IPS-15b (cell line): ENCODE measurements around the gene HEMK1.

Experiments
- H3K27me3 ChIP-seq: one replicate; pipeline ENCODE4 v1.6.1; 2013; ENCODE audit warnings: low read length; ENCODE audit not compliant: control insufficient read depth, insufficient read depth
- H3K36me3 ChIP-seq: one replicate; pipeline ENCODE4 v1.6.1; 2013; ENCODE audit warnings: low read length; ENCODE audit not compliant: control insufficient read depth, insufficient read depth
- H3K4me1 ChIP-seq: one replicate; pipeline ENCODE4 v1.6.1; 2013; ENCODE audit warnings: mild to moderate bottlenecking, low read length; ENCODE audit not compliant: control insufficient read depth, insufficient read depth
- H3K4me3 ChIP-seq: one replicate; pipeline ENCODE4 v1.5.1; 2013; ENCODE audit warnings: low read depth, low read length
- H3K9ac ChIP-seq: one replicate; pipeline ENCODE4 v1.6.1; 2013; ENCODE audit warnings: low read depth, mild to moderate bottlenecking, low read length
- H3K9me3 ChIP-seq: one replicate; pipeline ENCODE4 v1.6.1; 2013; ENCODE audit warnings: mild to moderate bottlenecking, low read length; ENCODE audit not compliant: control insufficient read depth, insufficient read depth

The HEMK1 gene

DNA sequence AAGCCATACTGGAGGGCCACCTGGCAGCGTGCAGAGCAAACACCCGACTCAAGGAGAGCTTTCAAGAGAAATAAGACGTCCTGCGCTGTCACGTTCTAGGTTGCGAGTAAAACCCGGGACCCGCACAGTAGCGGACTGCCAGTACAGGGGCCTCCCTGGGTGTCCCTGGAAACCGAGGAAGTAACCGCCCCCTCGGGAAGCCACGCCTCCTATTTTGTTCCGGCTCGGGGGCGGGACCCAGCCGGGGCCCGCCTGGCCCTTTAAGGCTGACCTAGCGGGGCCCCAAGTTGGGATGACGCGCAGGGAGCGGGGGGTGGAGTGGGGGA is 47.4 kb downstream of the HEMK1 start:
- Histone ChIP-seq H3K9ac (no peak overlapping the region), H3K4me1 (peaks cover 8% of the 10 kb centered on the region)

GRCh38 chr3:50617096-50617791 is 47.9 kb downstream of the HEMK1 start, which contains the start of gene MAPKAPK3:
Gene MAPKAPK3 (plus strand): TSS chr3:50617151. CDS start chr3:50617566, 415 bp downstream.
- H3K27me3 ChIP-seq: peaks cover 36% of the 10 kb centered on the region
- no peaks in the 10 kb centered on the region for H3K36me3 ChIP-seq
- H3K4me1 ChIP-seq: peaks cover 8% of the 10 kb centered on the region
- peak within 1 kb of the TSS; percentile 86 for H3K4me3 ChIP-seq
- H3K9me3 ChIP-seq: no peaks in the 10 kb centered on the region
- H3K9ac ChIP-seq: peak within 1 kb of the TSS; percentile 81

More for the DNA sequence above, 47.4 kb downstream of the HEMK1 start:
- Histone ChIP-seq H3K27me3 (peaks cover 37% of the 10 kb centered on the region), H3K36me3 (no peaks in the 10 kb centered on the region), H3K9me3 (no peaks in the 10 kb centered on the region), H3K4me3 (peak overlapping the region; percentile 71)

DNA sequence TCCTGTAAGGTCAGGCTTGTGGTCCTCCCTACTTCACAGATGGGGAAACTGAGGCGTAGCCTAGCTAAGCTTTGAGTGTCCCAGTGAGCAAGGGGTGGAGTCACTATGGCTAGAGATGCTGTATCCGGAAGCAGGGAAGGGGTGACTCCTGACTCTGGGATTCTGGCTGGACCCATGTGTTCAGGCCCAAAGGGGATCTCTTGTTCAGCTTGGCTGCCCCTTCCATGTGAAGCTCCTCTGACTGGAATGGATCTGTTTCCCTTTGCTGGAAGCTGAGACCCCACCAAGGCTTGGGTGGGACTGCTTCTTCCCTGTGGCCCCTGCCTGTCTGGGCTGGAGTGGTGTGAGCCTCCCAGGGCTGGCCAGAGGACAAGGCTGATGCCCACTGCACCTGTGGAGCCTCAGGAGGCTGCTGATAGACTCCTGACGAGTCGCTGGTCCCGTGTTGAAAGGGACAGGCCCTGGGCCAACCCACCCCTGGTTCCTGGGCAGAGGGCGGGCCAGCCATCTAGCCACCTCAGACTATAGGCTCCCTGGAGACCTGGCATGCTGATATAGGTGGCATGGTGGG is 48.7 kb downstream of the HEMK1 start:
- Histone ChIP-seq H3K4me3 (peak overlapping the region; percentile 86), H3K9me3 (no peaks in the 10 kb centered on the region), H3K4me1 (peaks cover 8% of the 10 kb centered on the region), H3K9ac (peak overlapping the region; percentile 81), H3K27me3 (peaks cover 28% of the 10 kb centered on the region), H3K36me3 (no peaks in the 10 kb centered on the region)

DNA sequence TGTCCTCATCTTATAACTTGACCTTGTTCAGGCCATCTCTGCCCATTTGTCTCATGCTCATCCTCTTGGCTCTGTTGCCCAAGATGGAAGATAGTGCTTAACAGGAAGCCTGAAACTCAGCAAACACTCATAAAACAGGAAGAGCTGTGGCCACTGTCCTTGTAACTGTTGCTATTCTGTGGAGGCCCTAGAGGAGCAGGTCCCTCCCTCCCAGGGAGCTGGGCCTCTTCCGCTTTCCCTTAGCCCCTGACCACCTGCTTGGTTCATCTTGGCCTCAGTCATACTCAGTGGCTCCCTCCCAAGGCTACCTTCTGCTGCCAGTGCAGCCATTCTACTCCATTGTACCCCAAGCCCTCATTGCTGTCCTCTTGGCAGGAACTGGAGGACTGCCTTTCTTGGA is 51.1 kb downstream of the HEMK1 start:
- Histone ChIP-seq H3K9me3 (no peaks in the 10 kb centered on the region), H3K4me1 (peaks cover 18% of the 10 kb centered on the region), H3K9ac (no peak overlapping the region), H3K27me3 (peaks cover 10% of the 10 kb centered on the region), H3K4me3 (no peak overlapping the region), H3K36me3 (no peaks in the 10 kb centered on the region)

- Histone ChIP-seq H3K9ac (no peak overlapping the region), H3K27me3 (peaks cover 6% of the 10 kb centered on the region), H3K4me3 (no peak overlapping the region), H3K9me3 (no peaks in the 10 kb centered on the region), H3K4me1 (peaks cover 20% of the 10 kb centered on the region), H3K36me3 (no peaks in the 10 kb centered on the region)
These were observed 51.5 kb downstream of the HEMK1 start for GRCh38 chr3:50620820-50621219.

DNA sequence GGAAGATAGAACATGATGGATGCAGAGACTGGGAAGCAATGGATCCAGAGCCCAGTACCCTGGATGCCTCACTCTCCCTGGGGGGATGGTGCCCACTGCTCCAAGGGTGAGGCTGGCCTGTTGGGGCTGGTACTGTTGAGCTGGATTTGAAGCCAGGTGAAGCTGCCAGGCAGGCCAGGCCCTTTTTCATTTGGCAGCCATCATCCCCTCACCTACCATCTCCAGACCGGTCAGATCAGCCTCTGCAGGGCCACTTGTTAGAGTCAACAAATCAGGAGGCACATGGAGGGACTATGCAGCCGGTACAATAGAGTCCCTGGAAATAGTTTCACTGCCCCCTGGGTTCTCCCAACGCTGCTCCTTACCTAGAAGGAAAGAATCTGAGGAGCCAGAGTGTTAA is 53.6 kb downstream of the HEMK1 start:
- peaks cover 18% of the 10 kb centered on the region for H3K4me1 ChIP-seq
- no peak overlapping the region for H3K9ac ChIP-seq
- H3K9me3 ChIP-seq: no peaks in the 10 kb centered on the region
- H3K4me3 ChIP-seq: no peak overlapping the region
- H3K27me3 ChIP-seq: peaks cover under 1% of the 10 kb centered on the region
- H3K36me3 ChIP-seq: no peaks in the 10 kb centered on the region

GRCh38 chr3:50623840-50624474 is 54.6 kb downstream of the HEMK1 start:
- Histone ChIP-seq H3K4me3 (no peak overlapping the region), H3K9ac (no peak overlapping the region), H3K36me3 (no peaks in the 10 kb centered on the region)

DNA sequence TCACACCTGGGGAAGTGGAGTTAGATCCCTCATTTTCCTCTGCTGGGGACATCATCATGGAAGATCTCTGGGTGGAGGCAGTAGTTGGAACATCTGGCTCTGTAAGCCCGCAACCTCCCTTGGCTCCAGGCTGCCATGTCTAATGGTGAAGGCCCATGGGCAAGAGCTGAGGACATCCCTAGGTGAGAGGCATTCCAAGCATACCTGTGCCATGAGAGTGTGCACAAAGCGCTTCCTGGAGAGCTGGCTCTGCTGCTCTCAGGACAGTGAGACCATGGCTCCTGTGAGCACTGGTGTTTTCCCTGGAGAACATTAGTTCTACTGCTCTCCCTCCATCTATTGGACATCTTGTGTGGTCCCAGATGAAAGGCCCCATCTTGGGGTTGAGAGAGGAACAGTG is 55.3 kb downstream of the HEMK1 start:
- no peaks in the 10 kb centered on the region for H3K36me3 ChIP-seq
- no peaks in the 10 kb centered on the region for H3K9me3 ChIP-seq
- H3K4me3 ChIP-seq: no peak overlapping the region
- no peak overlapping the region for H3K9ac ChIP-seq
- peaks cover 19% of the 10 kb centered on the region for H3K4me1 ChIP-seq
- no peaks in the 10 kb centered on the region for H3K27me3 ChIP-seq

More at GRCh38 chr3:50623840-50624474, 54.6 kb downstream of the HEMK1 start:
- peaks cover 19% of the 10 kb centered on the region for H3K4me1 ChIP-seq
- no peaks in the 10 kb centered on the region for H3K27me3 ChIP-seq
- H3K9me3 ChIP-seq: no peaks in the 10 kb centered on the region

- H3K27me3 ChIP-seq: no peaks in the 10 kb centered on the region
- H3K4me1 ChIP-seq: peaks cover 19% of the 10 kb centered on the region
- H3K9ac ChIP-seq: no peak overlapping the region
- H3K36me3 ChIP-seq: no peaks in the 10 kb centered on the region
- no peaks in the 10 kb centered on the region for H3K9me3 ChIP-seq
- no peak overlapping the region for H3K4me3 ChIP-seq
These were observed 56.2 kb downstream of the HEMK1 start for GRCh38 chr3:50625231-50626182.

DNA sequence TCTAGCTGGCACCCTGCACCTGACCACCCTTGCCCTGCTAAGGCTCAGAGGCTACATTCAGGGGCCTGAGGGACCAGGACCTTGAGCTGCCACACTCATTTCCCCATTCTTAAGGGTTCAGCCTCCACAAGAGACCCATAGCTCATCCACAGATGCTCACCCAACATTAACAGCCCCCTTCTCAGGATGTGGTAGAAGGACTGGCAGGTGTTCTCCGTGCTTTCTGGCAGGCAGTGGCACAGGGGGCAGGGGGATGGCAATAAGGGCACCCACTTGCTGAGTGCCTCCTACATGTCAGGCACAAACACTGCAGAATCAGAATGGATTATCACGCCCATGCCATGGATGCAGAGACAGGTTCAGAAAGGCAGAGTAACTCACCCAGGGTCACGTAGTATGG is 57.1 kb downstream of the HEMK1 start:
- H3K9me3 ChIP-seq: no peaks in the 10 kb centered on the region
- H3K27me3 ChIP-seq: no peaks in the 10 kb centered on the region
- H3K9ac ChIP-seq: no peak overlapping the region
- H3K4me3 ChIP-seq: no peak overlapping the region
- no peaks in the 10 kb centered on the region for H3K36me3 ChIP-seq
- H3K4me1 ChIP-seq: peaks cover 19% of the 10 kb centered on the region

DNA sequence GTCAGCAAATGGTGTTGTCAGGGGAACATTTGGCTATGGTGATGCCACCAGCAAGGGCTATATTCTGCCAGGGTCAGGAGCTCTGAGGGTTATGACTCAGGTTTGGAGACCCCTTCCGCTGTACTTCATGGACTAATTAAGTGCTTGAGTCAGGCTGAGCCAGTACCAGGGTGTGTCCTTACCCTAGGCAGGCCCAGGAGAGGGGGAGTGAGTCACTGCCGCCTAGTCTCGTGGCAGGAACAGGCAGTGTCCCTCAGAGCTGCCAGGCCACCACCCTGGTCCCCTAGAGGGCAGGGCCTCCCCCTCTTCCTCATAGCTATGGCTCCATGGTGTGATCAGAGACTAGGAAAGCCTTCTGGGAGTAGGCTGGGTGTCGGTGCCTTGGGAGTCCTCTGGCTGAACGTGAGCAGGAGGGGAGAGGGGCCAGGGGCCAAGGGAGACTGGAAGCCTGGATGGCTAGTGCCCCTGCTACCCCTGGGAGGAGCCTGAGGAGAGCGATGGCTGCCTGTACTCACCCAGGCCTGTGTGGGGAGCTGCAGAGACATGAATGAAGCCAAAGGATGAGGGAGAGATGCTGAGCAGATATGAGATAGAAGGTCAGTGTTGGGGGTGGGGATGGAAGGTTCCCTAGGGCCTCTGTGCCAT is 58.2 kb downstream of the HEMK1 start:
- H3K4me1 ChIP-seq: peaks cover 19% of the 10 kb centered on the region
- peak overlapping the region; percentile 65 for H3K9ac ChIP-seq
- no peaks in the 10 kb centered on the region for H3K36me3 ChIP-seq
- no peaks in the 10 kb centered on the region for H3K9me3 ChIP-seq
- H3K27me3 ChIP-seq: no peaks in the 10 kb centered on the region
- H3K4me3 ChIP-seq: no peak overlapping the region
